Measurements from ENCODE around the gene NCAM1.
"Not testable (repeated sequence)": the region's sequence is repeated elsewhere in the genome, so short reads cannot be mapped to it uniquely, and the experiment has no call there.

NCAM1 gene

GRCh38 chr11:113023228-113023627, 62.0 kb downstream of the NCAM1 start:
- no peak for DNase-seq

DNA sequence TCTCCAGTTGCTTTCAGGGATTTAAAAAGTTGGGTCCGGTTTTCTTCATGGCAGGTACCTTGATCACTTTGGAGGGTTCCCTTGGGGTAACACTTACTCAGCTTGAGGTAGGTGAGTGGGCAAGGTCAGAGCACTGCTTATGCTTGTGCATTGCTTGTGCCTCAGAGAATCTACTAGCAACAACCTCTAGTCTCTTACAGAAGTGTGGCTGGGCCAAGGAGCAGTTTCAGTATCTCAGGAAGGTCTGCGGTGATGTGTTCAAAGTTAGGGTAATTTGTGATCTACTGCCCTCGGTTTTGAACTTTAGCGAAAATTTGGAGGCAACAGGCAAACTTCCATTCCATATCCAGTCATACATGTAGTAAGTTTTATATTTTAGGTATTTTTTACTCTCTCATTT, 62.8 kb downstream of the NCAM1 start:
- no peak for DNase-seq

GRCh38 chr11:113026778-113027177, 65.6 kb downstream of the NCAM1 start:
- DNase-seq = no peak

DNA sequence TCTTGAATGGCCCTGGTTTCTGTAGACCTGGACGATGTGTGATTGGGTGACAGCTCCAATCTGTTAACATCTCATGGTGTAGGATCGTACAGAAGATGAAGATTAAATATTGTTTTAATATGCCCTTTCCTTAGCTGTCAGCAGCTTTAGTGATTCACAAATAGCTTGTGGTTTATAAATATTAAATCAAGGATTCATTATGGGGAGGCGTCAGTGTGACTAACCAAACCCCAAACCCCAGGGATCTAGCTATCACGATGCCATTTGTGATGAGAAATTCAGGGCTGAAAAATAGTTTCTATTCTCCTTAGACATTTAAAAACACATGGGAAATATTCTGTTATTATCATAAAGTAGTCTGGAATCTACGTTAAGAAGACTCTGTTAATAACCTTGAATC, 73.4 kb downstream of the NCAM1 start:
- DNase-seq = no peak

GRCh38 chr11:113035708-113036107, 74.5 kb downstream of the NCAM1 start:
- no peak for DNase-seq

DNA sequence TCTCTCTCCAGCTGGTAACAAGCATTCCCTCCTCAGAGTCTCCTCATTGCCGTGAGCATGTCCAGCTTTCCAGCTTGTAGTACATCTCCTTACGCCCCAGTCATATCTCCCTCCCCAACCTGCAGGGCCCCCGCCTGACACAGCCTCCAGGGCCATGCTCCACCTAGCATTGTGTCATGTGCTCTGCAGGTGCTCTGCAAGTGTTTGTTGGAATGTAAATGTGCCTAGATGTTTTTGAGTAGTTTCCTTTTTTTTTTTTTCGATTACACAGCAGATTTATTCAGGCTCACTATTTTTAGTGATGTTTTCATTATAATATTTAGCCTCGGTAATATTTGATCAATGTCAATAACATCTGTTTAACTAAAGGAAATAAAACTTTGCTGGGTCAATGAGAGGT, 82.5 kb downstream of the NCAM1 start:
- no peak for DNase-seq

DNA sequence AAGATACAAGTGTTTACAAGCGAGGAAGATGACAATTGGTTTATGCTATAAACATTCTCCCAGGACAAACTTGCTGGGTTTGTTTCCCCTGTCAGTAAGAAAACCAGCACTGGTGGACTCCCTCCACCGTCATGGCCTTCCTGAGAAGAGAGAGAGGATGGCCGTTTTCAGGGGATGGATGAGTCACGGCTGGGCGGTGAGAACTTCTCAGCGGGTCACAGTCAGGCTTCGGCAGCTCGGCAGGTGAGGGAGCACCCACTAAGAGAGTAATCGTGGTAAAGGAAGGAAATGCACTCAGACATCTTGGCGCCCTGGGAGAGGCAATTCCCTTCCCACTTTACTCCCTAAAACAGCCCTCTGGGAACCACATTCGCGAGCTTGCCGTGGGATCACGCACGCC, 83.9 kb downstream of the NCAM1 start:
- no peak for DNase-seq

DNA sequence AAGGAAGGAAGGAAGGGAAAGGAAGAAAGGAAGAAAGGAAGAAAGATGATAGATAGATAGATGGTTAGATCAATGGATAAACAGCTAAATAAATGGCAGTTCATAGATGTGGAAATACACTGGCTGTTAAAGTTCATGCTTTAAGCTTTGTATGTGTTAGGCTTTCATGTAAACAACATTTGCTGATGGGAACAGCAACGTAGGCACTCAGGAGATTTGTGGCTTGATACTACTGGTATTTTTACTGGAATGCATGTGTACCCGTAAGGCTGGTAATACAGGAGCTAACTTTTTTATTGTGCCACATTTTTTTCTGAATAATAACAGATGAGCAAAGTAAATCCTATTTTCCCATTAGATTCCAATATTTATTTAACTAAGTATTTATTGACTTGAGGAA, 85.6 kb downstream of the NCAM1 start:
- no peak for DNase-seq

DNA sequence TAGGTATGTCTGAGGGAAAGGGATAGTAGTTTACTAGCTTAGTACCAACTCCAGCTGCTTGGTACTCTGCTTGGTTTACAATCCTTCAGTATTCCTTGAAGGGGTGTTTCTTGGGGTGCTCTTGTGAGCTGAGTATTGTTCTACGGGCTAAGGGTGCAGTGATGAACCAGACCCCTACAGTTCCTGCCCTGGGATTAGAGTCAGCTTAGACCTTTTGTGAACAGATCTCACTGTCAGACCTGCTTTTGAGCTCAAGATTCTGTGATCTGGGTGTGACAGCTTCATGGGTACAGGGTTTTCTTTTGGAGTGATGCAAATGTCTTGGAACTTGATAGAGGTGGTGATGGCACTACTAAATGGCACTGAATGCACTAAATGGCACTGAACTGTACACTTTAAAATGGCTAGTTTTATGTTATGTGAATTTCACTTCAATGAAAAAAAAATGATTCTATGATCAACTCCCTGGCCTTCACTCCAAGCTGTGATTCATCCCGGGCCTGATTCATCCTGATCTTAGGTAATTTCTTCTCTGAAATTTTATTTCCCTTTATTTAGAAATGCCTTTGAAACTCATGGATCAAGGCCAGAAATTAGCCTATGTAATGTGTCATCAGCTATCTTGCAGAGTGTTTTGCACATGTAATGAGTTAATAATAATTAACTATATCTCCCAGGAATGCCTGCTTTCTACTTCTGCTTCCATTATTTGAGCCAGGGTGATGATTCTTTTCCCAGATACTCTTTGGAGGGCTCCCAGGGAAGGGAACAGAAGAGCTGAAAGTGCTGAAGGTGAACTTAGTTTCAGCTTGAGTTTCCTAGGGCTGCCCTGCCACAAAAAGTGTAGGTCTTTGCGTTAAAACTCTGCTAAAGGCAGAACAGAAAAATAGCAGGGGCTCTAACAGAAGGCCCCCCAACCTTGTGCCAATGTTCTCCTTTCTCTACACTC, 87.9 kb downstream of the NCAM1 start:
- no peak for DNase-seq

- DNase-seq = not testable (repeated sequence)
These were observed 91.8 kb downstream of the NCAM1 start for GRCh38 chr11:113053042-113053441.

- DNase-seq = no peak
These were observed 95.8 kb downstream of the NCAM1 start for GRCh38 chr11:113057038-113057437.

DNA sequence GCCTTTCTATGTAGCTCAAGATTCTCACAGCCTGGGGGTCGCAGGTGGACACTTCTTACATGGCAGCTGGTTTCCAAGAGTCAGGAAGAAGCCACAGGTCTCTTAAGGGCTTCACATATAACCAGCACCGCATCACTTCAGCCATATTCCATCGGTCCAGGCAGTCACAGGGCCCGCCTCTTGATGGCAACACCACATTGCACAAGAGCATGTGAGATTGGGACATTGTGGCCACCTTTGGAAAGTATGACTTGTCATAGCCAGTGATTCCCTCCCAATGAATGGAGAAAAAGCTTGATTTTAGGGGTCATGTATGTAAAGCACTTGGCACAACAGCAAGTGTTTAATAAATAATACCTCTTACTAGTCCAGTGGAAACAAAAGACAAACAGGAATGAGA, 98.3 kb downstream of the NCAM1 start:
- DNase-seq = no peak

GRCh38 chr11:113065330-113065729, 104.1 kb downstream of the NCAM1 start:
- DNase-seq = no peak

DNA sequence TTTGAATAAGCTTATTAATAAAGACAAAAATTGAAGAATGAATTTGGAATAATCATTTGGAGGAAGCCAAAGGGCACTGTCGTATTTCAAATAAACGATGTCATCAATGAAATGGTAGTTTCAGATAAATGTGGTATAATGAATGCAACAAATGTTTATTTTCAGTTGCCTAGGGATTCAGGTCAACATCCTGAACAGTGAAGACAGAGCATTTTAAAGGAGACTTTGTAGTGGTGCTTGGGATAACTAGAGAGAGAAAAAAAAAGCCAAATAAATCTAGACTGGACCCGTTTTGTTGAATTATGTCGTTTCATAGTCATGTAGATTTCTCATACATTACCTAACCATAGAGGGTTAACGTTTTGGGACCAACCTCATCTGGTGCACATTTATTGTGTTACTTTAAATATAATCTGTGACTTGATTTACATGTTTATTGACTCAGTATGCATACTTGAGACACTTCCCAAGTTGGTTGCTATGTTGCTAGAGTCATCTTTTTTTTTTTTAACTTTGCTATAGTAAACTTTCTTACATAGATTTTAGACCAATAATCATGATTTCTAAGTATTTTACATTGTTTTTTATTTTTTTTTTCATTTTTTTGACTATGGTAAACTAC, 111.1 kb downstream of the NCAM1 start:
- DNase-seq = no peak

- DNase-seq = no peak
These were observed 112.2 kb downstream of the NCAM1 start for GRCh38 chr11:113073290-113073953.

- DNase-seq = no peak
These were observed 114.4 kb downstream of the NCAM1 start for GRCh38 chr11:113075586-113076095.

DNA sequence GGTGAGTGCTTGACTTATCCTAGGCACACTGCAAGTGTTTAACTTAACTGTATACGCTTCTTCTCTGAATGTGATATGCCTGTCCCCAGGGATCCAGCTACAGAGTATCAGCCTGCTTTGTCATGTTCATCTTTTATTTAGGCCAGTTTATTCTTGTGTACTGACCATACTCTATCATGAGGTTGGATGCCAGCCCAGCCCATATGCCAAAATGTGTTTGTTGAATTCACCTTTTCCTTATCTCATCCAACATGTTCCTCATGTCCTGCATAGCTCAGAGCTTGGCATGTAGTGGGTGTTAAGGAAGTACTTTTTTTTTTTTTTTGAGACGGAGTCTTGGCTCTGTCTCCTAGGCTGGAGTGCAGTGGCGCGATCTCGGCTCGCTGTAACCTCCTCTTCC, 116.2 kb downstream of the NCAM1 start:
- DNase-seq = no peak

GRCh38 chr11:113082341-113082955, 121.2 kb downstream of the NCAM1 start:
- DNase-seq = no peak

GRCh38 chr11:113083571-113083970, 122.4 kb downstream of the NCAM1 start:
- DNase-seq = no peak

DNA sequence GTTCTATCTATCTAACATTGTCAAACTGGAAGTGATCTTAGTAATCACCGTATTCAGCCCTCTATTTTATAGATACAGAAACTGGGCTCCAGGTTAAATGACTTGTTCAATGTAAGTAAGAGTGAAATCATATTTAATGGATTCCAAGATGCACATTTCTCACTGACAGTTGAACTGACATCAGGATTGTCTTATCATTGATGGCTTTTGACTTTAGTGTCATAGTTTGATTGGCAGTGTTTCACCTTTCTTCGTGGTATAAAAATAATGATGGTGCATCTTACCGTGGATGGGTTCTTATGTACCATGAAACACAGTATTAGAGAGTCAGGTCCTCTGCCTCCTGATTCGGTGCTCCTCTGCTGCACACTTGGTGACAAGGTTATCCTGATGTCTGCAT, 123.1 kb downstream of the NCAM1 start:
- no peak for DNase-seq

- no peak for DNase-seq
These were observed 124.2 kb downstream of the NCAM1 start for GRCh38 chr11:113085446-113085845.

GRCh38 chr11:113087706-113088105, 126.5 kb downstream of the NCAM1 start:
- DNase-seq = no peak
